ENCODE results near the gene CIDEA.
A peak's percentile ranks its signal among the peaks of the same experiment; 100 is the strongest.
"Not testable (repeated sequence)": the region's sequence is repeated elsewhere in the genome, so short reads cannot be mapped to it uniquely, and the experiment has no call there.

Gene CIDEA

GRCh38 chr18:12254136-12254819 lies at the start of gene CIDEA:
TSS of gene CIDEA (plus strand) at chr18:12254361. CDS start at chr18:12254384, 23 bp downstream.
- DNase-seq: no peak

GRCh38 chr18:12208296-12209153 lies 45.6 kb upstream of the CIDEA start:
- not testable (repeated sequence) for DNase-seq

- not testable (repeated sequence) for DNase-seq
Measured at GRCh38 chr18:12212308-12212707, 41.9 kb upstream of the CIDEA start.

- not testable (repeated sequence) for DNase-seq
Measured at GRCh38 chr18:12214296-12215005, 39.7 kb upstream of the CIDEA start.

- DNase-seq: not testable (repeated sequence)
Measured at GRCh38 chr18:12216471-12216870, 37.7 kb upstream of the CIDEA start.

GRCh38 chr18:12218603-12219002 lies 35.6 kb upstream of the CIDEA start:
- not testable (repeated sequence) for DNase-seq

- not testable (repeated sequence) for DNase-seq
Measured at GRCh38 chr18:12222041-12222440, 32.1 kb upstream of the CIDEA start.

- not testable (repeated sequence) for DNase-seq
Measured at GRCh38 chr18:12223326-12223725, 30.8 kb upstream of the CIDEA start.

- not testable (repeated sequence) for DNase-seq
Measured at GRCh38 chr18:12226807-12227206, 27.4 kb upstream of the CIDEA start.

GRCh38 chr18:12227399-12228186 lies 26.6 kb upstream of the CIDEA start:
- not testable (repeated sequence) for DNase-seq

- DNase-seq: not testable (repeated sequence)
Measured at GRCh38 chr18:12228308-12228707, 25.9 kb upstream of the CIDEA start.

GRCh38 chr18:12230561-12230960 lies 23.6 kb upstream of the CIDEA start:
- not testable (repeated sequence) for DNase-seq

- DNase-seq: no peak
Measured at GRCh38 chr18:12231040-12231882, 22.9 kb upstream of the CIDEA start.

GRCh38 chr18:12231986-12232385 lies 22.2 kb upstream of the CIDEA start:
- DNase-seq: no peak

- peak in 2 of 3 donors; percentile 19 to 24 for DNase-seq
Measured at GRCh38 chr18:12233378-12233777, 20.8 kb upstream of the CIDEA start.

GRCh38 chr18:12234451-12235190 lies 19.5 kb upstream of the CIDEA start:
- no peak for DNase-seq

GRCh38 chr18:12236141-12236540 lies 18.0 kb upstream of the CIDEA start:
- no peak for DNase-seq

- DNase-seq: peak; percentile 71 to 89 (median 83)
Measured at GRCh38 chr18:12236934-12237832, 17.0 kb upstream of the CIDEA start.

GRCh38 chr18:12238826-12239225 lies 15.3 kb upstream of the CIDEA start:
- DNase-seq: peak; percentile 29 to 39 (median 37)

- no peak for DNase-seq
Measured at GRCh38 chr18:12239431-12239830, 14.7 kb upstream of the CIDEA start.

Measured in suppressor macrophage treated with lipopolysaccharide for 1 hour (primary cell).